ENCODE measurements around the gene SLC36A1.
"Not testable (repeated sequence)": the region's sequence is repeated elsewhere in the genome, so short reads cannot be mapped to it uniquely, and the experiment has no call there.

The SLC36A1 gene

GRCh38 chr5:151447174-151448037 is at the start of gene SLC36A1:
SLC36A1 (plus strand) TSS chr5:151447603; CDS start chr5:151458793, 11,190 bp downstream.
- peak; percentile 89 for DNase-seq (ENCODE audit: low read depth)

DNA sequence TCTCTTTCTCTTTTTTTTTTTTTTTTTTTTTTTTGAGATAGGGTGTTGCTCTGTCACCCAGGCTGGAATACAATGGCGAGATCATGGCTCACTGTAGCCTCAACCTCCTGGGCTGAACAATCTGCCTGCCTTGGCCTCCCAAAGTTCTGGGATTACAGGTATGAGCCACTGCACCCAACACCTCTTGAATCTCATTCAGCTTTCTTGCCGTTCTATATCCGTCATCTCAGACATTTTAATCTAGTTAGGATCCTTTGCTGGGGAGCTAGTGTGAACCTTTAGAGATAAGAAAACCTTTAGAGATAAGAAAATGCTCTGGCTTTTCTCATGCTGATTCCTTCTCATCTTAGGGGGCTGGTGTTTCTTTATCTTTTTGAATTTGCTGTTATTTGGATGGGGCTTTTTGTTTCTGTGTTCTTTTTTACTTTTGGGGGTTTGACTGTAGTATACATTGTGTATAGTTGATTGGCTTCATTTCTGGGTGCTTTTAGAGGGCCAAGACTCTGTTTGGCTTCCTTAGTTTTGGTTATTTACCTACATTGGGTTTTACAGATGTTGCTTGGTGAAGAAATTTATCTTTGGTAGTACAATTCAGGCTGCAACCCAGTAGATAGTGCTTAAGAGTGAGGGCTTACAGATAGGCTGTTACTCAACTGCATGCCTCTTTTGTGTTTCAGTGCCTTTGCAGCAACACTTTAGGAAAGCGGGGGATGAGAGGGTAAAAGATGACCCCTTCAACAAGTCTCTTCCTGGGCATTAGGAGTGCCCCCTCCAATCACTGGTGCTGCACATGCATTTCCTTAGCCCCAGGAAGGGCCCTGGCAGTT is 41.9 kb upstream of the SLC36A1 start:
- DNase-seq (ENCODE audit: low read depth) = no peak

GRCh38 chr5:151406322-151406947 is 41.0 kb upstream of the SLC36A1 start:
- DNase-seq (ENCODE audit: low read depth) = no peak

- no peak for DNase-seq (ENCODE audit: low read depth)
Measured at GRCh38 chr5:151408591-151409230, 38.7 kb upstream of the SLC36A1 start.

DNA sequence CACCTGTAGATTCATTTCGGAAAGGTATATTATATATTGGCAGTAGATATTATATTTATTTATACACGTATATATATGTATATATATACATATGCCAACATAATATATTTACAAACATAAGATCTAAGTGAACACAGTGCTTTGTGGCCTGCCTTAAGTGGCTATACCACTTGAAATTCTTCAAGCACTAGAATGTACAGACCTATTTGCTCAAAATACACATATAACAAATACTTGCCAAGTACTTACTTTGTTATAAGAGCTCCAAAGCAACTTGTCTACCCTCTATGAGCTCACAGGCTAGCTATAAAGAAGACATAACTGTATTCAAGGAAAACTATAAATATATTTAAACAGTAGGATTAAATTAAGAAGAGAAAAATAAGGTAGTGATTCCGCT is 33.6 kb upstream of the SLC36A1 start:
- no peak for DNase-seq (ENCODE audit: low read depth)

GRCh38 chr5:151414536-151414935 is 32.9 kb upstream of the SLC36A1 start:
- DNase-seq (ENCODE audit: low read depth) = no peak

- DNase-seq (ENCODE audit: low read depth) = no peak
Measured at GRCh38 chr5:151417712-151418111, 29.7 kb upstream of the SLC36A1 start.

DNA sequence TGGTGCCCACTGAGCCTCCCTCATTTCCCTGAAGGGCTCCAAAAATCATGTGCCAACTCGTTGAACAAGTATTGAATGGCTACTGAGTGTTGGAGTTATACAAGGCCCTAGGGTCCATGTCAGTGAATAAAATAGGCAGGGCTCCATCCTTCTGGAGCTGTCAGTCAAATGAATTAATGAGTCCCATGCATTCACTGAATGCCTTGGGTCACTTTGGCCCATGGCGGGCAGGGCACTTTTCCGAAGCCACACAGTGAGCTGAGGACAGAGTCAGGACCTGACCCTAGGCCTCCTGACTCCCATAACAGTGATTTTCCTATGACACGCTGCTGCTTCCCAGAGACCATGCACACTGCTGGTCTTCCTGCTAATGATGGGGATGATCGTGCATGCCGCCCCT is 27.3 kb upstream of the SLC36A1 start:
- DNase-seq (ENCODE audit: low read depth) = no peak

GRCh38 chr5:151424892-151425523 is 22.4 kb upstream of the SLC36A1 start:
- no peak for DNase-seq (ENCODE audit: low read depth)

GRCh38 chr5:151426347-151426746 is 21.1 kb upstream of the SLC36A1 start:
- DNase-seq (ENCODE audit: low read depth) = not testable (repeated sequence)

DNA sequence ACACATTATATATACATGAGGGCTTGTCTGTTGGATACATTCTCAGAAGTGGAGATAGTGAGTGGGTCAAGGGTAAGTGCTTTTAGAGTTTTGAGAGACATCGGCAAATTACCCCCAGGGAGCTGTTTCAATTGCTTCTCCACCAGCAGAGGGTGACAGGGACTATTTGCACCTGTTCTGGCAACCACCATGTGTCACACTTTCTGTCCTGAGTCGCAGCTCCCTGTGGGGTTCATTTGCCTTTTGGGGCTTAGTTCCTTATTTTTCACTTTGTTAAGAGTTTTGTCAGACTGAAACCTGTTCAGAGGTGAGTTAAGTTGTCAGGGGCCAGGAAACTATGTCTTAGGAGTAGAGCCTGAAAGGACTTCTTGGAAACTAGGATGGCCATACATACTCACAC is 20.1 kb upstream of the SLC36A1 start:
- no peak for DNase-seq (ENCODE audit: low read depth)

DNA sequence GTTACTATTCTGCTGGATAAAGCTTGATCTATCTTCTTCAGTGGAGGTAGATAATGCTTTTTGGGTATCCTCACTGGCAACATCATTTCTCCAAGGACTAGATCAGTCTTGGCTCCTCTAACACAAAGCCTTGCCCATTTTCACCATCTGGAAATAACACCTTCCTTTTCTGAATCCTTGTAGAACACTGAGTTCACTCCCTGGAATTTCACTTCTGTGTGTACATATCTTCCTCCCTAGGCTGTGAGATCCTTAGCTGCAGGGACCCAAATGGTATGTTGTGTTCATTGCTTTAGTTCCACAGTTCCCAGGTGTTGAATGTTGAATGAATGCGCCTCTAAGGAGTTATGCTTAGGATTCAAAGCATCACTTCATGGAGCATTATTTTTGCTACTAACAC is 16.7 kb upstream of the SLC36A1 start:
- no peak for DNase-seq (ENCODE audit: low read depth)

DNA sequence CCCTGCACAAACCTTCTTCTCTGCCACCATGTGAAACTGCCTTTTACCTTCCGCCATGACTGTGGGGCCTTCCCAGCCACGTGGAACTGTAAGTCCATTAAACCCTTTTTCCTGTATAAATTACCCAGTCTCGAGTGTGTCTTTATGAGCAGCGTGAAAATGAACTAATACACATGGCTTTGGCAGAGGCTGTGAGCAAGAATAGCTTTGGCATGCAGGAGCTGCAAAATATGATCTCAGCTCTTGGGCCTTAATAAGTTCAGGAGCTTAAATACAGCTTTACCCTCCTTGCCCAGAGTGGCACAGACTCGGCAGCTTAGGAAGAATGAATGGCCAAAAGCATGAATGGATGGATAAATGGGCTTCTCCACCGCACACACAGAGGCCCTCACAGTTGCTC is 15.7 kb upstream of the SLC36A1 start:
- no peak for DNase-seq (ENCODE audit: low read depth)

DNA sequence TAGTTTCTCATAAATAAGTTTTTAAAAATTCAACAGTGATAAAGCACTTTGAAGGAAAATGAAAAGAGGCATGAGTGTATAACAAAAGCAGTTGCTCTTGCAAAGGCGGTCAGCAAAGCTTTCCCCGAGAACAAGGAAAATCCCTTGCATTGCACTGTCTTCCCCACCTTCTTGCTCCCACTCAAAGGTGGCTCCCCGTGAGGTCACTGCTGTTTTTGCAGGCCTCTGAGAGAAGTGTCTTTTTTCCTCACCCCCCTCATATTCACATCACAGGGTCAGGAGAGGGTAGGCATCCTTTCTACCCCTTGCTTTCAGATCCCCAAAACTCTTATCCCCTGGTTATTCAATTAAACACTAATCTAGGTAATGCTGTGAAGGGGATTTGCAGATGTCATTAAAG is 15.2 kb upstream of the SLC36A1 start:
- DNase-seq (ENCODE audit: low read depth) = no peak

GRCh38 chr5:151434570-151435237 is 12.7 kb upstream of the SLC36A1 start:
- no peak for DNase-seq (ENCODE audit: low read depth)

GRCh38 chr5:151448038-151448985 is 909 bp downstream of the SLC36A1 start:
- DNase-seq (ENCODE audit: low read depth) = no peak

- DNase-seq (ENCODE audit: low read depth) = no peak
Measured at GRCh38 chr5:151449297-151449696, 1.9 kb downstream of the SLC36A1 start.

GRCh38 chr5:151449839-151450238 is 2.4 kb downstream of the SLC36A1 start:
- DNase-seq (ENCODE audit: low read depth) = no peak

DNA sequence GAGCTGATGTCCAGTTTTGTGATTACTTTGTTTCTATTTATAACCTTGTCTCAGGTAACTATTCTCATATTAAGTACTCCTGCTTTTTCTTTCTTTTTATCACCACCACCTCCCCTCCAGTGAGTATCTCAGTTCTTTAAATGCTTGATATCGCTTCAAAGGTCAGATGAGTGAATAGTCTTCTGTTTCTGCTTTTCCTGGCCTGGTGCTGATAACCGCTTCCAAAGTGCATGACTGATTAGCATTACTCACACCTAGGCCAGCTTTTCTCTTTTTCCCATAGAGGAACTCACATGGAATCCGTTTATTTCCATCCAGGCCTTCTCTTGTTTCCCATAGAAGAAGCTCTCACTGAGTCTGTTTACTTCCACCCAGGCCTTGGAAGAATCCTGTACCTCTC is 3.2 kb downstream of the SLC36A1 start:
- no peak for DNase-seq (ENCODE audit: low read depth)

All from activated T-helper 9 cell treated with anti-CD3 and anti-CD28 coated beads, Interleukin-2, amount 50 U/mL, for 16 hours (primary cell).